ENCODE data around the gene RBM48.

- no peak for TF ChIP-seq POLR2A (IDR thresholded peaks at IDR 0.05)
- TF ChIP-seq CTCF (IDR thresholded peaks at IDR 0.05), result no peak
These were observed 11.0 kb upstream of the RBM48 start for GRCh38 chr7:92517631-92518030.
